B cell (primary cell): Measurements from ENCODE around the gene WBP2. TPM values are rescaled to one million over a fixed set of nuclear protein-coding genes. Genes with fewer than 3 reads are reported as not detected.

Experiments
- ATAC-seq: fragments of 200-7000 bp; cut with Tn5 transposase; one replicate; pipeline ENCODE4 v1.10.0; 2021; ENCODE audit warnings: low read depth, mild to moderate bottlenecking, moderate number of reproducible peaks, moderate library complexity
- CTCF ChIA-PET: fragments of 350-600 bp; sonication (Branson Sonifier 250); formaldehyde crosslinking; loops from one replicate; lab custom pipeline; 2021; ENCODE audit warnings: antibody characterized with exemption, inconsistent platforms; lab: Charles Lee
- POLR2A ChIA-PET: fragments of 350-600 bp; sonication (Branson Sonifier 250); formaldehyde crosslinking; loops from one replicate; lab custom pipeline; 2021; ENCODE audit warnings: antibody characterized with exemption; lab: Charles Lee
- DNase-seq: peaks from one replicate; pipeline ENCODE4 v3.0.0; 2013
- H2AFZ ChIP-seq: 2 replicates; pipeline ENCODE4 v1.6.1; 2012; ENCODE audit warnings: mild to moderate bottlenecking, low read depth, low read length; ENCODE audit not compliant: insufficient read depth, poor library complexity, severe bottlenecking
- H3K27ac ChIP-seq, 2 donors: 1 replicate in 1 of 2; 2 replicates in 1 of 2; pipeline ENCODE4 v1.5.1; 2012 to 2013; ENCODE audit warnings: low read length in 2 of 2, mild to moderate bottlenecking in 2 of 2, moderate library complexity in 1 of 2
- H3K27me3 ChIP-seq, 4 experiments: fragments of 200-600 bp in 1 of 4; sonication (generic) in 1 of 4; replicated peaks in 1 of 4; 1 replicate in 2 of 4; 2 replicates in 2 of 4; pipeline versions ENCODE4 v1.6.1 to v1.7.0; 2013 to 2016; ENCODE audit warnings: low read length in 3 of 4, mild to moderate bottlenecking in 2 of 4, mixed read lengths in 1 of 4, moderate library complexity in 1 of 4; ENCODE audit not compliant: insufficient read depth in 4 of 4, control insufficient read depth in 3 of 4; ENCODE audit errors: control extremely low read depth in 1 of 4
- H3K36me3 ChIP-seq, 2 experiments: replicated peaks in 1 of 2; 1 replicate in 1 of 2; 2 replicates in 1 of 2; pipeline versions ENCODE4 v1.6.1 to v1.7.1; 2013; ENCODE audit warnings: low read length in 1 of 2; ENCODE audit not compliant: insufficient read depth in 2 of 2, control insufficient read depth in 1 of 2; ENCODE audit errors: control extremely low read depth in 1 of 2, extremely low read depth in 1 of 2
- H3K4me1 ChIP-seq, 2 donors: fragments of 200-600 bp in 1 of 2; sonication (generic) in 1 of 2; 1 replicate in 1 of 2; 2 replicates in 1 of 2; pipeline versions ENCODE4 v1.5.1 to v1.6.1; 2013 to 2017; ENCODE audit warnings: low read length in 2 of 2; ENCODE audit not compliant: control insufficient read depth in 2 of 2, insufficient read depth in 2 of 2
- H3K4me2 ChIP-seq: replicated peaks from 2 replicates; pipeline ENCODE3; 2012; ENCODE audit warnings: mild to moderate bottlenecking, low read depth, low read length; ENCODE audit not compliant: poor library complexity, severe bottlenecking
- H3K4me3 ChIP-seq, 5 experiments: fragments of 200-600 bp in 1 of 5; sonication (generic) in 1 of 5; 1 replicate in 3 of 5; 2 replicates in 2 of 5; pipeline versions ENCODE4 v1.5.1 to v1.7.0; 2011 to 2016; ENCODE audit warnings: low read length in 4 of 5, mild to moderate bottlenecking in 4 of 5, low read depth in 2 of 5, control low read depth in 1 of 5, moderate library complexity in 1 of 5; ENCODE audit not compliant: insufficient read depth in 1 of 5; ENCODE audit errors: control extremely low read depth in 1 of 5, extremely low read depth in 1 of 5
- H3K79me2 ChIP-seq: fragments of 200-600 bp; sonication (generic); one replicate; pipeline ENCODE4 v1.6.0; 2016; ENCODE audit warnings: low read length; ENCODE audit not compliant: control insufficient read depth, insufficient read depth
- H3K9ac ChIP-seq: fragments of 200-600 bp; sonication (generic); 2 replicates; pipeline ENCODE4 v1.6.1; 2017; ENCODE audit warnings: mild to moderate bottlenecking, low read length, moderate library complexity
- H3K9me3 ChIP-seq, 3 donors: one replicate each; pipeline versions ENCODE4 v1.6.1 to v1.7.1; 2013; ENCODE audit warnings: low read length in 2 of 3; ENCODE audit not compliant: control insufficient read depth in 2 of 3, insufficient read depth in 1 of 3; ENCODE audit errors: control extremely low read depth in 1 of 3
- H4K20me1 ChIP-seq: 2 replicates; pipeline ENCODE4 v1.6.0; 2012; ENCODE audit warnings: mild to moderate bottlenecking, low read length; ENCODE audit not compliant: insufficient read depth, control insufficient read depth, poor library complexity, severe bottlenecking
- H3K27ac Mint-ChIP-seq: one replicate; pipeline ENCODE4 v1.8.0; 2021; ENCODE audit warnings: mixed read lengths
- H3K27me3 Mint-ChIP-seq: one replicate; pipeline ENCODE4 v1.8.0; 2021; ENCODE audit warnings: mixed read lengths
- H3K4me1 Mint-ChIP-seq: one replicate; pipeline ENCODE4 v1.8.0; 2021; ENCODE audit warnings: mixed read lengths
- H3K4me3 Mint-ChIP-seq: one replicate; pipeline ENCODE4 v1.8.0; 2021; ENCODE audit warnings: mixed read lengths
- H3K9me3 Mint-ChIP-seq: one replicate; pipeline ENCODE4 v1.8.0; 2022; ENCODE audit warnings: mixed read lengths; ENCODE audit not compliant: insufficient read depth
- CTCF ChIP-seq: fragments of 200-600 bp; IDR thresholded peaks from one replicate; pipeline ENCODE4 v1.8.0; 2022; ENCODE audit warnings: antibody characterized with exemption, mild to moderate bottlenecking
- EZH2 ChIP-seq: IDR thresholded peaks from 2 replicates; pipeline ENCODE4 v1.6.1; 2012; ENCODE audit warnings: borderline replicate concordance, low read depth, mild to moderate bottlenecking, moderate library complexity, low read length; ENCODE audit not compliant: insufficient read depth, poor library complexity, severe bottlenecking
- WGBS: methylation state at CpG from one replicate; pipeline ENCODE4 v1.1.5; 2013; ENCODE audit warnings: missing lambda C conversion rate; ENCODE audit not compliant: insufficient coverage; 5-methylcytosine and 5-hydroxymethylcytosine counted together
- intact Hi-C: fragments of 100-400 bp; cut with micrococcal nuclease; formaldehyde crosslinking; loops from one replicate; pipeline ENCODE4 v1.10.0; 2022
- polyA plus RNA-seq: library from polyadenylated mRNA; depleted of rRNA; stranded (reverse); fragments of >200 nt; gene quantifications from 2 replicates; pipeline ENCODE4 v1.2.3, GENCODE V29; 2012
- total RNA-seq, 2 donors: library from RNA; stranded (reverse); fragments of 120-200 nt in 1 of 2; gene quantifications; 1 replicate in 1 of 2; 2 replicates in 1 of 2; pipeline versions ENCODE4 v1.2.3 to v1.2.4, GENCODE V29; 2013 to 2022

Gene WBP2
- total and polyA plus RNA-seq, 2 donors (not counting 1 experiment from before 2014, with no cell fraction given): 88.6 to 140 TPM

GRCh38 chr17:75850928-75851692, 4.0 kb downstream of the WBP2 start:
- H3K27me3 Mint-ChIP-seq: no peaks in the 10 kb centered on the region
- no peak overlapping the region for H3K4me2 ChIP-seq
- H3K9me3 ChIP-seq: no peaks in the 10 kb centered on the region
- no peak overlapping the region for H3K27ac ChIP-seq
- no peak for TF ChIP-seq EZH2
- TF ChIP-seq CTCF: no peak
- H4K20me1 ChIP-seq: peaks cover 18% of the 10 kb centered on the region
- CTCF ChIA-PET: interaction anchor here (2.1 to 5.7 kb wide), 2 partner anchors 27 to 87 kb away, joined by 5 to 36 read pairs; partner anchors contain the start of genes GALK1 and TRIM47
- POLR2A ChIA-PET: interaction anchor here (0.9 kb wide), 1 partner anchor 28 kb away, joined by 3 read pairs; no protein-coding TSS in a partner anchor
- H3K4me3 ChIP-seq: no peak overlapping the region
- WGBS: 99% methylated on average over 12 of the region's 12 CpGs
- no peak overlapping the region for H2AFZ ChIP-seq
- peaks cover 59% of the 10 kb centered on the region for H3K79me2 ChIP-seq
- peaks cover 24% of the 10 kb centered on the region for H3K4me1 Mint-ChIP-seq
- H3K36me3 ChIP-seq: peaks cover 7 to 58% of the 10 kb centered on the region in 2 experiments
- H3K9ac ChIP-seq: no peak overlapping the region
- DNase-seq (no peak), ATAC-seq (no peak)
- H3K4me1 ChIP-seq: peaks cover 8 to 25% of the 10 kb centered on the region in 2 donors
- no peaks in the 10 kb centered on the region for H3K27me3 ChIP-seq
- no peak overlapping the region for H3K27ac Mint-ChIP-seq
- no peaks in the 10 kb centered on the region for H3K9me3 Mint-ChIP-seq
- H3K4me3 Mint-ChIP-seq: no peak overlapping the region
- intact Hi-C loops: loop anchor here (10.0 kb wide), 1 partner anchor 186 kb away; the partner anchor contains the start of genes RECQL5 and SAP30BP

GRCh38 chr17:75849724-75850123, 5.4 kb downstream of the WBP2 start:
- TF ChIP-seq EZH2 (no peak), CTCF (no peak)
- Histone ChIP-seq H4K20me1 (peaks cover 18% of the 10 kb centered on the region), H3K27me3 (no peaks in the 10 kb centered on the region), H3K9me3 (no peaks in the 10 kb centered on the region), H3K79me2 (peaks cover 51% of the 10 kb centered on the region), H3K36me3 (peaks cover 7 to 62% of the 10 kb centered on the region in 2 experiments), H2AFZ (no peak overlapping the region), H3K4me1 (peaks cover 18 to 37% of the 10 kb centered on the region in 2 donors), H3K9ac (no peak overlapping the region), H3K4me2 (no peak overlapping the region), H3K4me3 (no peak overlapping the region), H3K27ac (no peak overlapping the region)
- H3K27me3 Mint-ChIP-seq: no peaks in the 10 kb centered on the region
- WGBS: 95% methylated on average over 9 of the region's 9 CpGs
- H3K9me3 Mint-ChIP-seq: no peaks in the 10 kb centered on the region
- DNase-seq: no peak
- ATAC-seq: no peak
- intact Hi-C loops: loop anchor here (10.0 kb wide), 2 partner anchors 155 to 185 kb away; partner anchors contain the start of genes CDK3, RECQL5 and SAP30BP
- peaks cover 36% of the 10 kb centered on the region for H3K4me1 Mint-ChIP-seq
- H3K27ac Mint-ChIP-seq: no peak overlapping the region
- no peak overlapping the region for H3K4me3 Mint-ChIP-seq
- ChIA-PET CTCF (interaction anchor here (0.5 to 7.2 kb wide), 7 partner anchors 10 to 175 kb away, joined by 3 to 50 read pairs (median 5); partner anchors contain the start of genes GALK1 and TRIM47), POLR2A (interaction anchor here (1.2 kb wide), 1 partner anchor 73 kb away, joined by 4 read pairs; no protein-coding TSS in a partner anchor)
